Measurements from ENCODE around the gene SERPINE3.
A peak's percentile ranks its signal among the peaks of the same experiment; 100 is the strongest.

Gene SERPINE3

DNA sequence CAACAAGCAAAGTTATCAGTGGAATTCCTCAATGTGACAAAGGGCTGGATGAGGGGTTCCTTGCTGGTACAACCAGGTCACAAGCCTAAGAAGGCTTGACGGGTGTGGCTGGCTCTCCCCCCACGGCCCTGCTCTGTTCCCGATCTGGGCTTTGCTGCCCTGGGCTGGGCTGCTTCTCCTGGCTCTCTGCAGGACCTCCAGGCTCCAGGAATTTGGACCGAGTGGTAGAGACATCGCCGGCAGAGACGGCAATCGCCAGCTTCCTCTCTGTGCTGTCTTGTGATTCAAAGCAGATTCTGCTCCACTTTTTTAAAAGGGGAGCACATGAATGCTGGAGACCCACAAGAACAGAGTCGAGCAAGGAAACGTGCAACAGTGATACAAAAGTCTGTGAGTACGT, at the start of gene SERPINE3:
SERPINE3 (plus strand) TSS at position 338 of the 400 bp plus-strand sequence. CDS start 1,401 bp downstream, outside the sequence.
- in situ Hi-C loops (cut with MboI; ENCODE audit: low sequenced_read_pairs), result no loop called here
- no peaks in the 10 kb centered on the region for H3K27me3 ChIP-seq (ENCODE audit: low read depth)
- H3K4me1 ChIP-seq, result no peaks in the 10 kb centered on the region
- no peak for DNase-seq (ENCODE audit: low spot score in 2 of 2)
- H3K36me3 ChIP-seq (replicated peaks), result no peaks in the 10 kb centered on the region
- H3K4me3 ChIP-seq, result no peak within 1 kb of the TSS
- H3K9me3 ChIP-seq, result no peaks in the 10 kb centered on the region

DNA sequence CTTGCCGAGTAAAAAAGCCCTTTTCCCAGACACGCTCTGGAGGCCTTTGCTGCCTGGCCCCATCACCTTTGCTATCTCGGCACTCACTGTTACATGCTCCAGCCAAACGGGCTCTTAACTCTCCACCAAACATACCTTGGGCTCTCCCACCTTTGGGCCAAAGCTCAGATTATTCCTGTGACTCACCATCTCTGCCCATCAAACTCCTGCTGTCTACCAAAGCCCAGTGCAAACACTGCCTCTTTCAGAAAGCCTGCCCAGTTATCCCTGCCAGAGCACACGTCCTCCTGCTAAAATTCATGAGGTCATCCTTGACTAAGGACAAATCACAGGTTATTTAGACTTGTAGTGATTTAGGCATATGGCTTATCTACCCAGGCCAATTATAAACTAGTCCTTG, 48.1 kb upstream of the SERPINE3 start:
- Histone ChIP-seq H3K27me3 (ENCODE audit: low read depth) (no peaks in the 10 kb centered on the region), H3K4me3 (no peak overlapping the region), H3K4me1 (no peaks in the 10 kb centered on the region), H3K9me3 (no peaks in the 10 kb centered on the region), H3K36me3 (replicated peaks) (no peaks in the 10 kb centered on the region)
- no peak for DNase-seq (ENCODE audit: low spot score in 2 of 2)
- in situ Hi-C loops (cut with MboI; ENCODE audit: low sequenced_read_pairs), result loop anchor here (10.0 kb wide), 1 partner anchor 167 kb away; no protein-coding TSS in a partner anchor

DNA sequence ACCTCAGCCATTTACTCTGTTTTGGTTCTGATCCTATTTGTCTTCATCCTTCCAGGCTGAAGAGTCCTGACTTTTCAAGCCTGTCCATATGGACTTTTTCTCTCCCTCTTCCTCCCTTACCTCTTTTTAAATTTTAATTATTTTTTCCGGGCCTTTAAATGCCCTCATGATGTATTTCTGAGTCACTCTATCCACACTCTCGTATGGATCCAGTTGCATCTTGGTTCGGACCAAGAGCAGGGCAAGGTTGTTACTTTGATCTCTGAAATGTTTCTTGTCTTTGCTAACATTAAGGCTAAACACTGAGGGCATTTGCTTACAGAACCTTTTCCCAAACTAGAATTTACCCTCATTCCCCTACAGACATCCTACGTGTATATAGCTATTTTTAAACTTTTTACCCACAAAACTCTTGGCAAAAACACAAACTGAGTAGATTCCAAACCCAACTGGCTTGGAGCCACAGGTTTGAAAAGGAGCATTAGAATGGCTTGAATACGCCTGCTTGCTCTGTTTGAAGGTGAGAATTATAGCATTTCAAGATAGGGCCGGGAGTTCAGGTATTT, 47.4 kb upstream of the SERPINE3 start:
- no peak for DNase-seq (ENCODE audit: low spot score in 2 of 2)
- in situ Hi-C loops (cut with MboI; ENCODE audit: low sequenced_read_pairs), result loop anchor here (10.0 kb wide), 1 partner anchor 167 kb away; no protein-coding TSS in a partner anchor

DNA sequence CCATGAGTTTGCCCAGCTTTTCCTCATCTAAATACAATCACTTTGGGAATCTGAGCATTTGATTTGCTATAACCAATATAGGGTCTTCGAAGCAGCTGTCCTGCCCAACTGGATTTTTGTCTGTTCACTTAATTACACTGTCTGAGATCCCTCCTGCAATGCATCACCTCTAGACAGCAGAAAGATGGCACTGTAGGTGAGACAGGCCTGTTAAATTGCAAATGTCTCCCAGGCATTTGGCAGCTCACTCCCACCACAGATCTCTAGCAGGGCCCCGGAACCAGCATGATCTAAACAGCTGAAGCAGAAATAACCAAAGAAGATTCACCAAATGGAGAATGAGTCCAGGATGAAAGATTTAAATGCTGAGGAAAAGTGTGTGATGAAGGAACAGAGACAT, 41.9 kb upstream of the SERPINE3 start:
- H3K36me3 ChIP-seq (replicated peaks), result no peaks in the 10 kb centered on the region
- in situ Hi-C loops (cut with MboI; ENCODE audit: low sequenced_read_pairs), result loop anchor here (10.0 kb wide), 1 partner anchor 173 kb away; no protein-coding TSS in a partner anchor
- H3K9me3 ChIP-seq, result no peaks in the 10 kb centered on the region
- no peaks in the 10 kb centered on the region for H3K4me1 ChIP-seq
- no peak overlapping the region for H3K4me3 ChIP-seq
- no peak for DNase-seq (ENCODE audit: low spot score in 2 of 2)
- H3K27me3 ChIP-seq (ENCODE audit: low read depth), result no peaks in the 10 kb centered on the region

More for the DNA sequence above, 47.4 kb upstream of the SERPINE3 start:
- Histone ChIP-seq H3K36me3 (replicated peaks) (no peaks in the 10 kb centered on the region), H3K9me3 (no peaks in the 10 kb centered on the region), H3K4me1 (no peaks in the 10 kb centered on the region), H3K27me3 (ENCODE audit: low read depth) (no peaks in the 10 kb centered on the region), H3K4me3 (no peak overlapping the region)

DNA sequence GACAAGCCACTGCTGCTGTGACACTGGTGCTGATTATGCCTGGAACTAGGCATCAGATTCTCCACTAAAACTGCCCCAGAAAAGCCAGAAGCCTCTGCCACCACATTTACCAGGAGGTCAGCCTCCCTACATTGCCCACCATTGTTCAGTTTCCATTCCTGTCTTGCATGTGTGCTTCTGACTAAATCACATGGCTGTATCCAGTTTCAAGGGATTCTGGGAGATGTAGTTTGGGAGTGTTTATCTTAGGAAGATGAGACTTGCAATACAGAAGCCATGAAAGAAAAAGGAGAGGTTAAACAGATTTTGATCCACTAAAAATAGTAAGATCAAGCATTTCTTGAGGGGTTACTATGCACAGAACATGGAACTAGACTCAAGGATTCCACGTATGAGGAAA, 40.7 kb upstream of the SERPINE3 start:
- DNase-seq (ENCODE audit: low spot score in 2 of 2), result no peak
- Histone ChIP-seq H3K36me3 (replicated peaks) (no peaks in the 10 kb centered on the region), H3K27me3 (ENCODE audit: low read depth) (no peaks in the 10 kb centered on the region), H3K4me3 (no peak overlapping the region), H3K9me3 (no peaks in the 10 kb centered on the region), H3K4me1 (peaks cover 11% of the 10 kb centered on the region)
- in situ Hi-C loops (cut with MboI; ENCODE audit: low sequenced_read_pairs), result loop anchor here (10.0 kb wide), 1 partner anchor 174 kb away; no protein-coding TSS in a partner anchor

DNA sequence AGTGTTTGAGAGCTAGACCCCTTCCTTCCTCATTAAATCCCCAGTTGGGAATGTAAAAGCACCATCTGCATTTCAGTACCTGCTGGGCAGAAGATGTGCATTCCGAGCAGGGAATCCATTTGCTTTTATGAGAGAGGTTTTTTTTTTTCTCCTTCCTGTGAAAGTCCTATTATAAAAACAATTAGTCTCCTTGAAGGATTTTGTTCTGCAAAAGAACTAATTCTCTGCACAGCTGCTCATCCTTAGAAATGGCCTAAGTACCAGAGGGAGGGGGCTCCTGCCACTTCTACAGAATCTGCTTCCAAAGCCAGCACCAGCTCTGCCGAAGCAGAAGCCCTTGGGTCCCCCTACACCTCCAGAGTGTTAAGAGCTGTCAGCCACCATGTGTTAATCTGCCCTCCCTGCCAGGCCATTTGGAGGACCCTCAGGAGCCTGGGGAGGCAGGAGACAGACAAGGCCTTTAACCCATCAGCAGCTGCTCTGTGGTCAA, 36.4 kb upstream of the SERPINE3 start:
- in situ Hi-C loops (cut with MboI; ENCODE audit: low sequenced_read_pairs), result no loop called here
- Histone ChIP-seq H3K4me1 (peaks cover 11% of the 10 kb centered on the region), H3K9me3 (no peaks in the 10 kb centered on the region), H3K4me3 (no peak overlapping the region), H3K27me3 (ENCODE audit: low read depth) (no peaks in the 10 kb centered on the region), H3K36me3 (replicated peaks) (no peaks in the 10 kb centered on the region)
- peak; percentile 42 to 46 for DNase-seq (ENCODE audit: low spot score in 2 of 2)

DNA sequence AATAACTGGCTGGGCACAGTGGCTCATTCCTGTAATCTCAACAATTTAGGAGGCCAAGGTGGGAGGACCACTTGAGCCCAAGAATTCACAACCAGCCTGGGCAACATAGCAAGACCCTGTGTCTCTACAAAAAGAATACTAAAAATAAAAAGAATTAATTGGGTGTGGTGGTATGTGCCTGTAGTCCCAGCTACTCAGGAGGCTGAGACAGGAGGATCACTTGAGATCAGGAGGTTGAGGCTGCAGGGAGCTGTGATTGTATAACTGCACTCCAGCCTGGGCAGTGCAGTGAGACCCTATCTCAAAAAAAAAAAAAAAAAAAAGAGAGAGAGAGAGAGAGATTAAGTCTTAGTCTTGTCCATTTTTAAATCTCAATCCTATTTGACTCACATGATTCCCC, 35.6 kb upstream of the SERPINE3 start:
- DNase-seq (ENCODE audit: low spot score in 2 of 2), result no peak
- in situ Hi-C loops (cut with MboI; ENCODE audit: low sequenced_read_pairs), result no loop called here
- H3K9me3 ChIP-seq, result no peaks in the 10 kb centered on the region
- peaks cover 11% of the 10 kb centered on the region for H3K4me1 ChIP-seq
- no peaks in the 10 kb centered on the region for H3K27me3 ChIP-seq (ENCODE audit: low read depth)
- no peaks in the 10 kb centered on the region for H3K36me3 ChIP-seq (replicated peaks)
- H3K4me3 ChIP-seq, result no peak overlapping the region

DNA sequence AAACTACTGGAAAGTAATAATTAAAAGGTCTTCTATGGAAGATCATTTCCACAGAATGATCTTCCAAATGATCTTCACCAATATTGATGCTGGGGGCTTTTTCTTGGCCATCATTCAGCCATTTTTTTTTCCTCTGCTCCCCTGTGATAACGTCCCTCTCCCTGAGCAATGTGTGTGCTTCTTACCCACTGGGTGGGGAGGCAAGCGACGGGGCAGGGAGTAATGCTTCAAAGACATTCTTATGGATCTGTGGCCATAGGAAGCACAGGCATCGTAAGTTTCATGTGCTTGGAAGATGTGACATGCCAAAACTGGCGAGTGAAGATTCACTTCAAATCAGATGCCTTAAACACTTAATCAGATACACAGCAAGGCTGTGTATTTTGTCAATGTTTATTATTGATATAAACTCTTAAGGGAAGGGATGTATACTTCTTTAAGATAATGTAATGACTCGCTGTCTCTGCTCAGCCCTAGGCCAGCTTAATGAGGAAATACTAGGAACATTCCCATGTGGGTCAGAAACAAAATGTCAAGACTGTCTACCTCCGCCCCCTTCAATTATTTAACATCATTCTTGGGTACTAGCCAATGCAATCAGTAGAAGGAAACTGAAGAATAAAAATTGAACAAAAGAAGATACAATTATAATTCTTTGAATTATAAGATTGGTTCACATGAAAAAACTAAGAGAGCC, 34.1 kb upstream of the SERPINE3 start:
- no peaks in the 10 kb centered on the region for H3K9me3 ChIP-seq
- H3K4me1 ChIP-seq, result peaks cover 11% of the 10 kb centered on the region
- no peak for DNase-seq (ENCODE audit: low spot score in 2 of 2)
- in situ Hi-C loops (cut with MboI; ENCODE audit: low sequenced_read_pairs), result no loop called here
- no peak overlapping the region for H3K4me3 ChIP-seq
- H3K36me3 ChIP-seq (replicated peaks), result no peaks in the 10 kb centered on the region
- no peaks in the 10 kb centered on the region for H3K27me3 ChIP-seq (ENCODE audit: low read depth)

DNA sequence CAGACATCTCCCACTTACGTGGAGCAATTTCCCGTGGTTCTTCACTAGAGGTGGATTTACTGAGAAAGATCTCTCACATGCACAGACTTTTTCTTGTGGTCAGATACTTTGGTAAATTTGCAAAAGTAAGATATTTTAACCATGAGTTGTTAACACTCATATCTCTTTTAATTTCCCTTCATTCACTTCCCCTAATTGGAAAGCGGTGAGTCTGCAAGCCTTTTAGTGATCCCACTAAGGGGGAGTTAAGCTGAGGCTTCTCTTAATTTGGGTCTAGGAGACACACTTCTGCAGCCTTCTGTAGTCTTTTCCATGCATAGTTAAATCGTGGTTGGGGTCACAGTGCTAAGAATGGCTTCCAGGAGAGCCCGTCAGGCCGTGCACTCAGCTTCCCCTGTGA, 30.7 kb upstream of the SERPINE3 start:
- no peaks in the 10 kb centered on the region for H3K36me3 ChIP-seq (replicated peaks)
- H3K27me3 ChIP-seq (ENCODE audit: low read depth), result no peaks in the 10 kb centered on the region
- peaks cover 13% of the 10 kb centered on the region for H3K4me1 ChIP-seq
- no peak overlapping the region for H3K4me3 ChIP-seq
- H3K9me3 ChIP-seq, result no peaks in the 10 kb centered on the region
- DNase-seq (ENCODE audit: low spot score in 2 of 2), result no peak
- in situ Hi-C loops (cut with MboI; ENCODE audit: low sequenced_read_pairs), result no loop called here

DNA sequence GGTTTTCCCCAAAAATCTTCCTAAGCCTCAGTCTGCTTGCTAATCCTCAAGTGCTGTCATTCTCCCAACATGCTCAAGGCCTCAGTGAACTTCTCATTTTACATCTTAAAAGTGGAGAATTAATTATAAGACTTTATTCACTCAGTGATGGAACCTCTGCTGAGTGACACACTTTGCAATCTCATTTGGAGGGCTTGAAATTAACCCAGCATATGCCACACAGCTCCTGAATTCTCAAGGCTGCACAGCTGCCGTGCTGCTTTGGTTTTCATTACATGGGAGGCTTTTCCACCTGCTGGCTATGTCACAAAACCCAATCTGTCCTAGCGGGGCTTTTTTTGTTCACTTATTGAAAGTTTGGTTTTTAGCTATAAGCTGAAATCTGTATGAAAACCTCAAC, 28.3 kb upstream of the SERPINE3 start:
- peaks cover 21% of the 10 kb centered on the region for H3K4me1 ChIP-seq
- no peaks in the 10 kb centered on the region for H3K36me3 ChIP-seq (replicated peaks)
- no peaks in the 10 kb centered on the region for H3K9me3 ChIP-seq
- in situ Hi-C loops (cut with MboI; ENCODE audit: low sequenced_read_pairs), result no loop called here
- peak; percentile 31 to 86 for DNase-seq (ENCODE audit: low spot score in 2 of 2)
- H3K27me3 ChIP-seq (ENCODE audit: low read depth), result no peaks in the 10 kb centered on the region
- no peak overlapping the region for H3K4me3 ChIP-seq

DNA sequence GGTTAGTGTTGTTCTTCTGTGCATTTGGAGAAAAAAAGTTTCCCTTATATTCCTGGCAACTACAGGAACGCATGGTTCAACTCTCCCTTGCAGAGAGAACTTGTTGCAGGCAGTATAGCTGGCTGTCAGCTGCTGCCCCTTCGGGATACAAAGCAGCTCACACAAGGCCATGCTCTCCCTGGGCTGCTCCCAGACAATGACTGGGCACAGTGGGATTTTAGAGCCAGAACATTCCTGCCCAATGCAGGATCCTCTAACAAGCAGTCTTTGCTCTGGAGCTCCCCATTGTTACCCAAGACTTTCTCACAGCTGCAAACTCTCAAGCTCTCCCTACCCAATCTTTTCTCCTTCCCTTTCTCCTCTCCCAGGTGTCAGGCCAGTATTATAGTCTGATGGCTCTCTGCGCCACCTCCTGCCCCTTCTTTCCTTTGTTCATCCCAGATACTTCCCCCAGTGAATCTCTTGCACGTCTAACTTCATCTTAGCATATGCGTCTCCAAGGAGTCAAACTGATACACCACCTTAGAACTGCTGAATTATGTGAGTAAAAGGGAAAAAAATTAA, 27.5 kb upstream of the SERPINE3 start:
- Histone ChIP-seq H3K9me3 (no peaks in the 10 kb centered on the region), H3K4me1 (peaks cover 21% of the 10 kb centered on the region), H3K36me3 (replicated peaks) (no peaks in the 10 kb centered on the region), H3K4me3 (no peak overlapping the region), H3K27me3 (ENCODE audit: low read depth) (no peaks in the 10 kb centered on the region)
- in situ Hi-C loops (cut with MboI; ENCODE audit: low sequenced_read_pairs), result no loop called here
- no peak for DNase-seq (ENCODE audit: low spot score in 2 of 2)

DNA sequence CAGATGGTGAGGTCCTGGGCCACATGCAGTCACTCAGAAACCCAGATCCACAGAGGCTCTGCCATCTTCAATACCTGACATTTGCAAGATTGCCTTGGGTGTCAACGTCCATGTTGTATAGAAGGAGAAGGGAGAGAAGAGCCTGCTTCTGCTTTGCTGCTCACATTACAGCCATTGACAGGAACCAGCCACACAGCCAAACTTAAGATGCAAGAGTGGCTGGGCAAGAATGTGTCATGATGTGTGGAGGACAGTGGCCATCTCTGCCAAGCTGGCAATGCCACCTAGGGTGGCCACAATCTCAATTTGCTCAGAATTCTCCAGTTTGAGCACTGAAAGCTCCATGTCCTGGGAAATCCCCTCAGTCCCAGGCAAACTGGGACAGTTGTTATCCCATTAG, 25.9 kb upstream of the SERPINE3 start:
- peaks cover 21% of the 10 kb centered on the region for H3K4me1 ChIP-seq
- no peak for DNase-seq (ENCODE audit: low spot score in 2 of 2)
- no peak overlapping the region for H3K4me3 ChIP-seq
- H3K36me3 ChIP-seq (replicated peaks), result no peaks in the 10 kb centered on the region
- no peaks in the 10 kb centered on the region for H3K9me3 ChIP-seq
- in situ Hi-C loops (cut with MboI; ENCODE audit: low sequenced_read_pairs), result no loop called here
- H3K27me3 ChIP-seq (ENCODE audit: low read depth), result no peaks in the 10 kb centered on the region

DNA sequence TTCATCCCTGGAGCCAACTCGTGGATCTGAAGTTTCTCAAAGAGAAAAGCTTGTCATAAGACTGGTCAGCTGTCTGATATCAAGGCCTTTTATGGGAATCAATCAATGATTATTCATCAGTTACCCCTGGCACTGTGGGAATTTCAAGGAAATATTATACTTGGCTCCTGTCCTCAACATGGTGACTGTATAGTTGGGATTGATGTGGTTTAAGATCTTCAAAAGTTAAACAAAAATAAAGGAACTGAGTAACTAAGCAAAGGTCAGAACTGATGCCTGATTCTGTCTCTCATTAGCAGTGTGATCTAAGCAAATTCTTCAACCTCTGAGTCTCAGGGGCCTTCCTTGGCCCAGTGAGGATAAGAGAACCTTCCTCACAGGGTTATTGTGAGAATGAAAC, 22.2 kb upstream of the SERPINE3 start:
- no peak overlapping the region for H3K4me3 ChIP-seq
- DNase-seq (ENCODE audit: low spot score in 2 of 2), result no peak
- H3K27me3 ChIP-seq (ENCODE audit: low read depth), result no peaks in the 10 kb centered on the region
- H3K4me1 ChIP-seq, result peaks cover 8% of the 10 kb centered on the region
- no peaks in the 10 kb centered on the region for H3K36me3 ChIP-seq (replicated peaks)
- in situ Hi-C loops (cut with MboI; ENCODE audit: low sequenced_read_pairs), result no loop called here
- H3K9me3 ChIP-seq, result no peaks in the 10 kb centered on the region

DNA sequence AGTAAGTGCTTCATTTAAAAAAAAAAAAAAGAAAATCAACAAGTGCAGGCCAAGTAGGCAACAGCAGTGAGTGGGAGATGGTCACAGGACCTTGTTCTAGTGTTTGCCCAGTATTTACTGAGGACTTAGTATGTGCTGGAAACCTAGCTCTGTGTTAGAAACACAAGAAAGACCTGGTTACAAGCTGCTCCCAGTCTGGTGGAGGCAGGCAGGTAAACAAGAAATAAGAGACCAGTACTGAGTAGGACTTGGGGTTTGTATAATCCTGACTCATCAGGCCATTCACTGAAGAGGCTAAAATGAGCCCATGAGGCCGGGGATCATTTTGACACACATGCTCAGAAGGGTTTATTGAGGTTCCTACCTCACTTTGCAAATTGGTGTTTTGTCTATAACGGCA, 21.5 kb upstream of the SERPINE3 start:
- Histone ChIP-seq H3K9me3 (no peaks in the 10 kb centered on the region), H3K36me3 (replicated peaks) (no peaks in the 10 kb centered on the region), H3K27me3 (ENCODE audit: low read depth) (no peaks in the 10 kb centered on the region), H3K4me1 (peaks cover 8% of the 10 kb centered on the region), H3K4me3 (no peak overlapping the region)
- in situ Hi-C loops (cut with MboI; ENCODE audit: low sequenced_read_pairs), result no loop called here
- DNase-seq (ENCODE audit: low spot score in 2 of 2), result no peak

Data from HAP-1 (cell line).